HG02852 (cell line): ENCODE measurements around the gene GPR143.
A peak's percentile ranks its signal among the peaks of the same experiment; 100 is the strongest.
"Not testable (repeated sequence)": the region's sequence is repeated elsewhere in the genome, so short reads cannot be mapped to it uniquely, and the experiment has no call there.

Source experiments
- ATAC-seq: cut with Tn5 transposase; IDR thresholded peaks from one replicate; pipeline ENCODE4 v1.9.1; 2021; ENCODE audit warnings: mild to moderate bottlenecking, moderate library complexity; ENCODE audit not compliant: unreplicated experiment

GPR143 gene

GRCh38 chrX:9770319-9770718 is 4.7 kb upstream of the GPR143 start:
- no peak for ATAC-seq

GRCh38 chrX:9768321-9768839 is 2.7 kb upstream of the GPR143 start:
- ATAC-seq, result not testable (repeated sequence)

GRCh38 chrX:9767375-9767774 is 1.7 kb upstream of the GPR143 start:
- ATAC-seq, result no peak

GRCh38 chrX:9765072-9765736 is 443 bp downstream of the GPR143 start:
- ATAC-seq, result no peak

GRCh38 chrX:9759337-9759736 is 6.3 kb downstream of the GPR143 start:
- no peak for ATAC-seq

- ATAC-seq, result no peak
Observed at GRCh38 chrX:9758021-9758638, 7.5 kb downstream of the GPR143 start.

- no peak for ATAC-seq
Observed at GRCh38 chrX:9757366-9757765, 8.3 kb downstream of the GPR143 start.

- no peak for ATAC-seq
Observed at GRCh38 chrX:9749146-9749692, 16.4 kb downstream of the GPR143 start.

- ATAC-seq, result no peak
Observed at GRCh38 chrX:9747644-9748043, 18.0 kb downstream of the GPR143 start.

GRCh38 chrX:9746148-9746888 is 19.3 kb downstream of the GPR143 start:
- no peak for ATAC-seq

GRCh38 chrX:9745417-9746115 is 20.1 kb downstream of the GPR143 start:
- no peak for ATAC-seq

GRCh38 chrX:9739130-9739529 is 26.5 kb downstream of the GPR143 start:
- ATAC-seq, result no peak

GRCh38 chrX:9738151-9738550 is 27.5 kb downstream of the GPR143 start:
- no peak for ATAC-seq

- ATAC-seq, result no peak
Observed at GRCh38 chrX:9737363-9737762, 28.3 kb downstream of the GPR143 start.

- peak; percentile 52 for ATAC-seq
Observed at GRCh38 chrX:9730752-9731151, 34.9 kb downstream of the GPR143 start.

- no peak for ATAC-seq
Observed at GRCh38 chrX:9730078-9730477, 35.6 kb downstream of the GPR143 start.

- ATAC-seq, result no peak
Observed at GRCh38 chrX:9729171-9729885, 36.3 kb downstream of the GPR143 start.

- no peak for ATAC-seq
Observed at GRCh38 chrX:9728261-9728660, 37.4 kb downstream of the GPR143 start.

- ATAC-seq, result no peak
Observed at GRCh38 chrX:9724711-9725110, 40.9 kb downstream of the GPR143 start.

- ATAC-seq, result no peak
Observed at GRCh38 chrX:9717376-9717775, 48.3 kb downstream of the GPR143 start.
